T47D (cell line): ENCODE measurements around the gene SLCO2B1.

Experiments used
- DNase-seq, 2 experiments: peaks; one replicate each; pipeline versions ENCODE4 v3.0.0 to v3.0.0-alpha.2; 2011 to 2012; ENCODE audit warnings: low read depth in 1 of 2, low spot score in 1 of 2
- JUND ChIP-seq: IDR thresholded peaks from 2 replicates; pipeline ENCODE4 v1.6.1; 2012; ENCODE audit warnings: low read depth
- in situ Hi-C: cut with HindIII; loops from 2 replicates; pipeline ENCODE4 v1.10.0; 2016; ENCODE audit warnings: low sequenced_read_pairs, low pct_unique_long_range_greater_than_20kb

Gene SLCO2B1

GRCh38 chr11:75173336-75173735, 22.4 kb downstream of the SLCO2B1 start:
- no peak for TF ChIP-seq JUND
- no peak for DNase-seq
- in situ Hi-C loops, result no loop called here

DNA sequence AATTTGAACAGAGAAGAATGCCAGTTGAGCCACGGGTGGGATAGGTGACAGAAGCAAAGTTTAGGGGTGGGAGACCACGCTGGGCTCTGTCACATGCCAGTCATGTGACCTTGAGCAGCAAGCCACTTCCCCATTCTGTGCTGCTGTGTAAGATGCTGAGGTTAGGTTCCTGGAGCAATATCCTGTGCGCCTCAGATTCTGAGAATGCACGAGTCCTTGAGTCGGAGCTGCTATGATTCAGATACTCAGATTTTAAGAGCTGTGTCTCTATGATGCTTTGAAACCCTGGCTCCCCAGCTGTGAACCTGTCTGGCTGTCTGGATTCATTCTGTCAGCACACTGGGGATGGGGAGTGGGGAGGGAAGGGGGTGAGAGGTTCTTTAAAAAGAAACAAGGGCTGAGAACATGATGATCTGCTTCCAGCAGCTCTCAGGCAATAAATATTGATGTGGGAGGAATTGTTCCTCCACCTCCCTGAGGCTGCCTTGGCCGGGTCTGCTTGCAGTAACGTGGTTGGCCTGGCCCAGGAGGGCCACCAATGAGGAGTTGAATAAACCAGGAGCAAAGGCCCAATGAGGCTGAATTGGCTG, 24.0 kb downstream of the SLCO2B1 start:
- peak in 1 of 2 experiments; percentile 27 for DNase-seq

GRCh38 chr11:75182664-75183063, 31.8 kb downstream of the SLCO2B1 start:
- in situ Hi-C loops, result no loop called here
- no peak for TF ChIP-seq JUND
- DNase-seq, result no peak

More for the DNA sequence above, 24.0 kb downstream of the SLCO2B1 start:
- in situ Hi-C loops, result no loop called here
- TF ChIP-seq JUND, result no peak

DNA sequence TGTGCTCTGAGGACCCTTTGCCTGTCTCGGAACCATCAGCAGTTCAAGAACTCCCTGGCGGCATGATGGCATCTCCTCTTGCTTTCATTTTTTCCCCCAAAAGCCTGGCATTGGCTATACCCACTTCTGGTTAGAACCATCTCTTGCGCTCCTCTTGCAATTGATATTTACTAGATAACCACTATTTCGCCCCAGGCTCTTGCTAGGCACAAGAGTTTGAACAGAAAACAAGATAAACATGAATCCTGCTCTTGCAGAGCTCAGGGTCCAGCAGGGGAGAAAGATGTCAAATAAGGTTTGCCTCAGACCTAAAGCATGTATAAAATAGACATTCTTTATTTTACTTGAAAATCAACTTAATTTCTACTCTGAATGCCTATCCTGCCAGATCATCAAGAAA, 33.1 kb downstream of the SLCO2B1 start:
- no peak for DNase-seq
- no peak for TF ChIP-seq JUND
- in situ Hi-C loops, result no loop called here

DNA sequence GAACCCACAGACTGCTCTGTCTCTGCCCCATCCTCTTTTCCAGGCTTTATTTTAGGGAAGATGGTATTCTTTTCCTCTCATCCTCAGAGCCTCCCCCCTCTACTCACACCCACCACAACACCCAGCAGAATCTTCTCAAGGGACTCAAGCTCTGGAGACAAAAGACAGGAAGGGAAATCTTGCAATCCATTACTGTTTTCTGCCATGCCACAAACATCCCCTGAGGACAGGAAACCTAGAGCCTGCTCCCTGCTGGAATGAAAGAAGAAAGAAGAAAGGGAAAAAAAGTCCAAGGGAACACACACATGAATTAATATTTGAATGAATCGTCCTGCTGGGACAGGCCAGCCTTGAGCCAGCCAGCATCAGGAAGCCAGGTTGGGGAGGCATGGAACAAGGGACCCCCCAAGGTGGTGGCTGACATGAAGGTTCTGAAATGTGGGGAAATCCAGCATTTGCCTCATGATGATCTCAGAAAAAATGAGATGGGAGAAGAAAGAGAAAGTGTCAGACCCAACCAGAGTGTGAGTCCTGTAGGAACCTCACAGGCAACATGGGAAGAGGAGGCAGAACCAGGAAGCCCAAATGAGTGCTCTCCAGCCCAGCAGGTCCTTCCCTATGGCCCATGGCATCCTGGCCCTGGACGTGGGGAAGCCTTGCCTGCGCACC, 34.0 kb downstream of the SLCO2B1 start:
- no peak for DNase-seq
- in situ Hi-C loops, result no loop called here
- no peak for TF ChIP-seq JUND

- no peak for DNase-seq
- in situ Hi-C loops, result no loop called here
- TF ChIP-seq JUND, result no peak
These were observed 35.0 kb downstream of the SLCO2B1 start for GRCh38 chr11:75185866-75186265.

- TF ChIP-seq JUND, result no peak
- in situ Hi-C loops, result no loop called here
These were observed 36.1 kb downstream of the SLCO2B1 start for GRCh38 chr11:75186999-75187398.

DNA sequence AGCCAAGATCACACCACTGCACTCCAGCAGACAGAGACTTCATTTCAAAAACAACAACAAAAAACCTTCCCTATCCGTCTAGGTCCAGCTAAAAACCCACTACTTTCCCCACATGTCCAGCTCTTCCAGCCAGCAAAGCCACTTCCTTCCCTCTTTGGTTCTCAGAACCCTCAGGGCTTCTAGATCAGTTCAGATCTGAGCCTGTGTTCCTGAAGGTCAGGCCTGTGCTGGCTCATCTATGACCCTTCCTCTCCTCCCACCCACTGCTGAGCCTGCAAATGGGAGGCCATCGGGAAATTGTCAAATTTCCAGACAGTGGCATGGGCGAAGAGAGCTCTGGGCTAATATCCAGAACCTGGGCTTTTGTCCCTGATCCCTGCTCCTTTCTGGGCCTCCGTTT, 37.8 kb downstream of the SLCO2B1 start:
- DNase-seq, result no peak
- in situ Hi-C loops, result no loop called here
- TF ChIP-seq JUND, result no peak

More at GRCh38 chr11:75186999-75187398, 36.1 kb downstream of the SLCO2B1 start:
- no peak for DNase-seq

DNA sequence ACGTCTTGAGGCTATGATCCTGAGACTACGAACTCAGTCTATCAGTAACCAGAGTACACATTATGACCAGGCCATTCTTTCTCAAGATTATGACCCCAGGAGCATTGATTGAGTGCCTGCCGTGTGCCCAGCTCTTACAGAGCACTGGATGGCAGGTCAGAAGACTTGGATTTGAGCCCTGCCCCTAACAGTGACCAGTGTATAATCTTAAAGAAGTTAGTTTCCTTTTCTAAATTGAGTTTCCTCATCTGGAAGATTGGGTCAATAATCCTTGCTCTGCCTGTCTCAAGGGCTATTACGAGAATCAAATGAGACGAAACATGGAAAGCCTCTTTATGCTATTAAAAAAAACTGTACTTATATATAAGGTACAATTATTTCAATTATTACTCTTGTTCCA, 38.2 kb downstream of the SLCO2B1 start:
- no peak for TF ChIP-seq JUND
- no peak for DNase-seq
- in situ Hi-C loops, result no loop called here

DNA sequence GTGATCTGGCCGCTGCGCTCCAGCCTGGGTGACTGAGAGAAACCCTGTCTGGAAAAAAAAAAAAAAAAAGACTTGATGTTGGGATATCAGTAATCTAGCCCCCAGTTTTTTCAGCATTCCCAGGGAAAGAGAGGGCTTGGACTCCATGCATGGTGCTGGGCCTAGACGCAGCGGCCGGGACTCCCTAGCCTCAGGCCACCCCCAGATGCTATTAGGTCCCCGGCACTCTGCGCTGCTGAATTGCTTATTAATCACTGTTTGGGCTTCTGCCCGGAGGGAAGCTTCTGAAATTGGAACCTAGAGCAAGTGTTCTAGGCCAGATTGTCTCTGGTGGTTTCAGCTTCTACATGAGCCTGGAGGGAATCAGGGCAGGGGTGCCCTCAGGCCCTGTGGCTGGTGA, 39.0 kb downstream of the SLCO2B1 start:
- no peak for TF ChIP-seq JUND
- in situ Hi-C loops, result no loop called here
- no peak for DNase-seq

GRCh38 chr11:75190652-75191329, 39.9 kb downstream of the SLCO2B1 start:
- DNase-seq, result no peak
- in situ Hi-C loops, result no loop called here
- no peak for TF ChIP-seq JUND

- no peak for DNase-seq
- TF ChIP-seq JUND, result no peak
- in situ Hi-C loops, result no loop called here
These were observed 40.4 kb downstream of the SLCO2B1 start for GRCh38 chr11:75191330-75191717.

GRCh38 chr11:75193271-75193670, 42.4 kb downstream of the SLCO2B1 start:
- in situ Hi-C loops, result no loop called here
- no peak for TF ChIP-seq JUND

DNA sequence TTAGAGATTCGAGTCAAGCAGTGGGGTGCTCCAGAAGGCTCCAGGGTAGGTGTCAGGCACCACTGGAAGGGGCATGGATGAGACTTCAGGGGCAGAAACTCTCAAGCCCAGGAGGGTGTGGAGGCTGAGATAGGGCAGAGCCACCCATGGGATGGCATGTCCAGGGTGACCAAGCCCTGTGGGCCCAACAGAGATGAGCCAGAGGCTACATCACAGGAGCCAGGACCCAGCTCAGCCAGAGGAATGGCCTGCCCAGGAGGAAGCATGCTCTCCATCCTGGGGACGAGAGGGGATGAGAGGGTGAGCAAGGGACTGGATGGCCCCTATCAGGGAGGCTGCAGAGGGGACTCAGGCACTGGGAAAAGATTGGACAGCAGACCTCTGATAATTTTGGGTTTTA, 42.8 kb downstream of the SLCO2B1 start:
- DNase-seq, result no peak
- TF ChIP-seq JUND, result no peak
- in situ Hi-C loops, result no loop called here

More at GRCh38 chr11:75193271-75193670, 42.4 kb downstream of the SLCO2B1 start:
- DNase-seq, result no peak
